ENCODE data around the gene PRAC2.

DNA sequence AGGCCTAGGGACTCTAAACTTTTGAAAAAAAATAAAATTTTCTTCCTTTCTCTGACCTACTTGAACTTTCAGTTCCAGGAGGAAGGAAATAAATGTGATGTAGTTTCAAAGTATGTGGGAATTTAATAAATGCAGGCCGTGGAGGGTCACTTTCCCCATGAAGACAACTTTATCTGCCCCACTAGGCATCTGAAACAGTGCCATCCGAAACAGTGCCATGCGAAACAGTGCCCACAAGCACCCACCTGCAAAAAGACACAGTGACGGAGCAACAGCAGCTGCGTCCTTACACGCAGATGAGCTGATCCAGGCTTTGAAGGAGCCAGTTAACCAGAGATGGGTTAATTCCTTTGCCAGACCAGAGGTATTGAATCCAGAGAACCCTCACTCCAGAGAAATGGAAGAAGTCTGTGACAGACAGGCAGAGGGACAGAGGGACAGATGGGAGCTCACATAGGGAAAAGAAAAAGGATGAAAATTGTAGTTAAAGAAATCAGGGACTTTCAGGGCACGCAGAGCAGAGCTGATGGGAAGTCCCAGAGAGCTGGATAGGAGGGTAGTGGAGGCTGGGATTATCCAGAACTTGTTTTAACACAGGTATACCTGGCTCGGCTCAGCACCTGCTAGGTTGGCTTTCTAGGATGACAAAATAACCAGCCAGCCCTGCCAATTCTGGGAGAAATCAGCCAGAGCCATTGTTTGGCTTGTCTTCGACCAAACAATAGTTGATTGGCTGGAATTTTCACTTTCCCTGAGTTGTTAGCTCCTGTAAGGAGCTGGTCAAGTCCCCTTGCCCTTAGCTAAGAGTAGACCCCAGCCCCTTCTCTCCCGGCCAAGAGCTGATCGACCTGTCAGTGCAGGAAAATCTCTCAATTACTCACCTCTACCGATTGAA is 22.6 kb downstream of the PRAC2 start:
- TF ChIP-seq JUND (IDR thresholded peaks at IDR 0.05) (no peak), EZH2 (IDR thresholded peaks at IDR 0.05) (no peak), TCF7L2 (IDR thresholded peaks at IDR 0.05; ENCODE audit: borderline replicate concordance, extremely low read depth, insufficient read depth, insufficient read length) (no peak)
